Thyroid gland (tissue), 4 donors: ENCODE measurements around the gene KLF12. TPM values are rescaled to one million over a fixed set of nuclear protein-coding genes. Genes with fewer than 3 reads are reported as not detected.

Experiments used
- DNase-seq, 2 donors: peaks; one replicate each; pipeline ENCODE4 v3.0.0-alpha.2; 2019
- H3K27ac ChIP-seq, 3 donors: fragments of 200-600 bp; sonication (generic); 1 replicate in 2 of 3; 2 replicates in 1 of 3; pipeline ENCODE4 v1.5.1; 2016 to 2019; ENCODE audit warnings: mild to moderate bottlenecking in 1 of 3, moderate library complexity in 1 of 3
- H3K27me3 ChIP-seq: fragments of 200-600 bp; sonication (generic); one replicate; pipeline ENCODE4 v1.5.1; 2019
- H3K36me3 ChIP-seq, 2 donors: fragments of 200-600 bp; sonication (generic); one replicate each; pipeline ENCODE4 v1.5.1; 2016 to 2019
- H3K4me1 ChIP-seq, 2 donors: fragments of 200-600 bp; sonication (generic); one replicate each; pipeline ENCODE4 v1.5.1; 2017 to 2019
- H3K4me3 ChIP-seq, 3 donors: fragments of 200-600 bp; sonication (generic); replicated peaks in 1 of 3; 1 replicate in 2 of 3; 2 replicates in 1 of 3; pipeline ENCODE4 v1.5.1; 2016; ENCODE audit warnings: mild to moderate bottlenecking in 1 of 3
- H3K9me3 ChIP-seq: fragments of 200-600 bp; sonication (generic); one replicate; pipeline ENCODE4 v1.5.1; 2017
- CTCF ChIP-seq, 6 experiments: fragments of 200-600 bp in 3 of 6; fragments of 450-650 bp in 3 of 6; sonication (generic) in 3 of 6; IDR thresholded peaks; one replicate each; pipeline ENCODE4 v1.5.1; 2016 to 2019; ENCODE audit warnings: antibody characterized with exemption in 6 of 6, mild to moderate bottlenecking in 2 of 6, inconsistent platforms in 1 of 6, moderate library complexity in 1 of 6
- POLR2A ChIP-seq, 2 donors: fragments of 450-650 bp; IDR thresholded peaks; one replicate each; pipeline ENCODE4 v1.6.1; 2017; ENCODE audit warnings: antibody characterized with exemption in 2 of 2, mild to moderate bottlenecking in 2 of 2, moderate library complexity in 1 of 2
- WGBS, 2 donors: methylation state at CpG; one replicate each; pipeline ENCODE4 v1.1.5; 2017; 5-methylcytosine and 5-hydroxymethylcytosine counted together
- intact Hi-C: fragments of 100-400 bp; cut with DNase I; formaldehyde crosslinking; loops from one replicate; pipeline ENCODE4 v1.15.1; 2023
- total RNA-seq, 4 donors: library from RNA; depleted of rRNA; stranded (reverse); fragments of >200 nt; gene quantifications; one replicate each; pipeline ENCODE4 v1.2.3, GENCODE V29; 2016

The KLF12 gene
- total RNA-seq, 4 donors from 2014 or later, result 3.2 to 6.1 (median 5.3) TPM

GRCh38 chr13:74090869-74091605, 43.2 kb downstream of the KLF12 start:
- H3K27me3 ChIP-seq, result no peaks in the 10 kb centered on the region
- TF ChIP-seq CTCF (IDR thresholded peaks at IDR 0.05) (no peak), POLR2A (IDR thresholded peaks at IDR 0.05) (no peak)
- H3K27ac ChIP-seq, result no peak overlapping the region
- DNase-seq, result no peak
- H3K4me1 ChIP-seq, result no peaks in the 10 kb centered on the region
- intact Hi-C loops, result no loop called here
- H3K9me3 ChIP-seq, result no peaks in the 10 kb centered on the region
- H3K36me3 ChIP-seq, result no peaks in the 10 kb centered on the region
- 90 to 96% methylated on average over 4 of the region's 4 CpGs for WGBS, 2 donors
- H3K4me3 ChIP-seq, result no peak overlapping the region

GRCh38 chr13:74090397-74090796, 43.8 kb downstream of the KLF12 start:
- intact Hi-C loops, result no loop called here
- TF ChIP-seq POLR2A (IDR thresholded peaks at IDR 0.05) (no peak), CTCF (IDR thresholded peaks at IDR 0.05) (no peak)
- Histone ChIP-seq H3K36me3 (no peaks in the 10 kb centered on the region), H3K27ac (no peak overlapping the region), H3K4me3 (no peak overlapping the region), H3K4me1 (no peaks in the 10 kb centered on the region), H3K9me3 (no peaks in the 10 kb centered on the region), H3K27me3 (no peaks in the 10 kb centered on the region)
- DNase-seq, result no peak
- 72 to 95% methylated on average over 3 of the region's 3 CpGs for WGBS, 2 donors

- H3K27ac ChIP-seq, result no peak overlapping the region
- H3K36me3 ChIP-seq, result no peaks in the 10 kb centered on the region
- no peaks in the 10 kb centered on the region for H3K4me1 ChIP-seq
- no peak overlapping the region for H3K4me3 ChIP-seq
- intact Hi-C loops, result no loop called here
- H3K9me3 ChIP-seq, result no peaks in the 10 kb centered on the region
- WGBS, 2 donors, result 78 to 83% methylated on average over 3 of the region's 3 CpGs
- TF ChIP-seq CTCF (IDR thresholded peaks at IDR 0.05) (no peak), POLR2A (IDR thresholded peaks at IDR 0.05) (no peak)
- no peaks in the 10 kb centered on the region for H3K27me3 ChIP-seq
- no peak for DNase-seq
Observed at GRCh38 chr13:74087357-74087756, 46.8 kb downstream of the KLF12 start.
